ENCODE results near the gene BCAT1. TPM values are rescaled to one million over a fixed set of nuclear protein-coding genes. Genes with fewer than 3 reads are reported as not detected.

BCAT1 gene
- total RNA-seq, 1 donor from 2014 or later, result 14.6 TPM

DNA sequence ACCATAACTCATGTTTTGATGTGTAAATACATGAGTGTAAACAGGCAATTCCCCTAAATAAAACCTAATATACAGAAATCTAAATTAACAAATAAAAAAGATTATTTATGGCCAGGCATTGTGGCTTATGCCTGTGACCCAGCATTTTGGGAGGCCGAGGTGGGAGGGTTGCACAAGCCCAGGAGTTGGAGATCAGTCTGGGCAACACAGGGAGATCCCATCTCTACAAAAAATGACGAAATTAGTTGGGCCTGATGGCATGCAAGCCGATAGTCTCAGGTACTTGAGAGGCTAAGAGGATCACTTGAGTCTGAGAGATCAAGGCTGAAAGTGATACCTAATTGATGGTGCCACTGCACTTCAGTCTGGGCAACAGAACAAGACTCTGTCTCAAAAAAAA is 48.7 kb downstream of the BCAT1 start:
- no peak overlapping the region for H3K4me3 ChIP-seq (ENCODE audit: low read depth, low read length)
- TF ChIP-seq, protein P1, sequence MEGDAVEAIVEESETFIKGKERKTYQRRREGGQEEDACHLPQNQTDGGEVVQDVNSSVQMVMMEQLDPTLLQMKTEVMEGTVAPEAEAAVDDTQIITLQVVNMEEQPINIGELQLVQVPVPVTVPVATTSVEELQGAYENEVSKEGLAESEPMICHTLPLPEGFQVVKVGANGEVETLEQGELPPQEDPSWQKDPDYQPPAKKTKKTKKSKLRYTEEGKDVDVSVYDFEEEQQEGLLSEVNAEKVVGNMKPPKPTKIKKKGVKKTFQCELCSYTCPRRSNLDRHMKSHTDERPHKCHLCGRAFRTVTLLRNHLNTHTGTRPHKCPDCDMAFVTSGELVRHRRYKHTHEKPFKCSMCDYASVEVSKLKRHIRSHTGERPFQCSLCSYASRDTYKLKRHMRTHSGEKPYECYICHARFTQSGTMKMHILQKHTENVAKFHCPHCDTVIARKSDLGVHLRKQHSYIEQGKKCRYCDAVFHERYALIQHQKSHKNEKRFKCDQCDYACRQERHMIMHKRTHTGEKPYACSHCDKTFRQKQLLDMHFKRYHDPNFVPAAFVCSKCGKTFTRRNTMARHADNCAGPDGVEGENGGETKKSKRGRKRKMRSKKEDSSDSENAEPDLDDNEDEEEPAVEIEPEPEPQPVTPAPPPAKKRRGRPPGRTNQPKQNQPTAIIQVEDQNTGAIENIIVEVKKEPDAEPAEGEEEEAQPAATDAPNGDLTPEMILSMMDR (conservative IDR thresholded peaks at IDR 0.05; ENCODE audit: low read depth, low read length), result no peak
- no peak for DNase-seq (ENCODE audit: low read depth)

DNA sequence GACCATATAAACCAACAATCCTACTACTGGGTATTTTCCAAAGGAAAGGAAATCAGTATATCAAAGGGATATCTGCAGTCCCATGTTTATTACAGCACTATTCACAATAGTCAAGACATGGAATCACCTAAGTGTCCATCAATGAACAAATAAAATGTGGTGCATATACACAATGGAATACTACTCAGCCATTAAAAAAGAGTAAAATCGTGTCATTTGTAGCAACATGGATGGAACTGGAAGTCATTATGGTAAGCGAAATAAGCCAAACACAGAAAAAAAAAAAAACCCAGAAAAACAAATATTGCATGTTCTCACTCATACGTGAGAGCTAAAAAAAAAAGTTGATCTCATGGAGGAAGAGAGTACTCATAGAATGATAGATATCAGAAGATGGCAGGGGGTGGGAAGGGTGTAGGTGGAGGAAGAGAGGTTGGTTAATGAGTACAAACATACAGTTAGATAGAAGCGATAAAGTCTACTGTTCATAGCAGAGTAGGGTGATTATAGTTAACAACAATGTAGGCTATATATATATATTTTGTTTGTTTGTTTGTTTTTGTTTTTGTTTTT is 49.3 kb downstream of the BCAT1 start:
- H3K4me3 ChIP-seq (ENCODE audit: low read depth, low read length), result no peak overlapping the region
- no peak for DNase-seq (ENCODE audit: low read depth)
- TF ChIP-seq, protein P1 (conservative IDR thresholded peaks at IDR 0.05; ENCODE audit: low read depth, low read length), result no peak

DNA sequence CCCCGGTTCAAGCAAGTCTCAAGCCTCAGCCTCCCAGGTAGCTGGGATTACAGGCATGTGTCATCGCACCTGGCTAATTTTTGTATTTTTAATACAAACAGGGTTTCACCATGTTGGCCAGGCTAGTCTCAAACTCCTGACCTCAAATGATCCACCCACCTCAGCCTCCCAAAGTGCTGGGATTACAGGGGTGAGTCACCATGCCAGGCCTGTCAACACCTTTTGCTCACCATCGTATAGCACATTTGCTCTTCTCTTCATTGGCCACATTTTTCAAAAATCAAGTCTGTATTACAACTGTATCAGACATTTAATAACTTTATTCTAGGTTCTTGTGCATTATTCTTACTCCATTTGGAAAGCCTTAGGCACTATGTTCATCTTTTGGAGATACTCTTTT is 50.3 kb downstream of the BCAT1 start:
- no peak for DNase-seq (ENCODE audit: low read depth)
- TF ChIP-seq, protein P1 (conservative IDR thresholded peaks at IDR 0.05; ENCODE audit: low read depth, low read length), result no peak
- no peak overlapping the region for H3K4me3 ChIP-seq (ENCODE audit: low read depth, low read length)

DNA sequence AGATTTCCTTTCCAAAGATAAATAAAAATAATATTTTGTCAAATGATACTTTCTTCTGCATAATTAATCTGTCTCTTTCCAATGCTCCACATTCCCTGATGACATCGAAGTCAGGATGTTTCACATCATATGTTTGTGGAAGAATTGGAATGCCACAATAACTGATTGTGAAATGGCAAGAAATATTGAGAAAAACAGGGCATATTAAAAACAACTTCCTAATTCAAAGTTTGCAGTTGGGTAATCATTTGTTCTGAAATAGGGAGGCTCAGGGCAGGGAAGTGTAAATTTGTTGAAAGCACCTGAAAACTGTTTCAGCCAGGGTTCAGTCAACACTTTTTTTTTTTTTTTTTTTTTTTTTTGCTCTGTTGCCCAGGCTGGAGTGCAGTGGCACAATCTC is 50.7 kb downstream of the BCAT1 start:
- TF ChIP-seq, protein P1 (conservative IDR thresholded peaks at IDR 0.05; ENCODE audit: low read depth, low read length), result no peak
- DNase-seq (ENCODE audit: low read depth), result no peak
- no peak overlapping the region for H3K4me3 ChIP-seq (ENCODE audit: low read depth, low read length)

DNA sequence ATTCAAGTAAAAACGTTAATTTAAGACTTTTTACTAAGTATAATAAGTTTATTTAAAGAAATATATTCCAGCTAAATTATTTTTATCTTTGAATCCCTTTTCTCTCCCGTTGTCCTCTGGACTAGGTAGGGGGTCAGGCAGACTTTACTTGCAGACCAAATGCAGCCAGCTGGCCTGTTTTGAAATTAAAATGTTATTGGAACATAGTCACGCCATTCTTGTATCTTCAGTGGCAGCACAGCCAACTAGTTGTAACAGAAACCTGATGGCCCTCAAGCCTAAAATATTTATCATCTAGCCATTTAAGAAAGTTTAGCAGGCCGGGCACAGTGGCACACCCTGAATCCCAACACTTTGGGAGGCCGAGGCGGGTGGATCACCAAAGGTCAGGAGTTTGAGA is 52.7 kb downstream of the BCAT1 start:
- TF ChIP-seq, protein P1 (conservative IDR thresholded peaks at IDR 0.05; ENCODE audit: low read depth, low read length), result no peak
- H3K4me3 ChIP-seq (ENCODE audit: low read depth, low read length), result no peak overlapping the region
- no peak for DNase-seq (ENCODE audit: low read depth)

DNA sequence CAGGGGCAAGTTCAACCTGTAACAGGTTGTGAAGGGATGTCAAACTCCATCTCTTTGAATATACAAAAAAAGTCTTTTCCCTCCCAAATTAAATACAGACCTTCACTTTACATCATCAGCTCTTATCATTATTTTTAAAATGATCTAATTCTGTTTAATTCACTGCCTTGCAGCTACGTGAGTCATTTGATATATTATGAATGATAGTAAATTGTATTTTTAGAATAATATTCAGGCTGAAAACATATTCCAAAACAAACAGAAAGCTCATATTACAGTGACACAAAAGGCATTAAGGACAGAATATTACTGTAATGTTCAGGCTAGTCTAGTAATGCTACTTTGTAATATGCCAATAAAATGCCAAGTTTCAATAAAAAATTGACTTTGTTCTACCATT is 53.3 kb downstream of the BCAT1 start:
- no peak for DNase-seq (ENCODE audit: low read depth)
- no peak overlapping the region for H3K4me3 ChIP-seq (ENCODE audit: low read depth, low read length)
- TF ChIP-seq, protein P1 (conservative IDR thresholded peaks at IDR 0.05; ENCODE audit: low read depth, low read length), result no peak

DNA sequence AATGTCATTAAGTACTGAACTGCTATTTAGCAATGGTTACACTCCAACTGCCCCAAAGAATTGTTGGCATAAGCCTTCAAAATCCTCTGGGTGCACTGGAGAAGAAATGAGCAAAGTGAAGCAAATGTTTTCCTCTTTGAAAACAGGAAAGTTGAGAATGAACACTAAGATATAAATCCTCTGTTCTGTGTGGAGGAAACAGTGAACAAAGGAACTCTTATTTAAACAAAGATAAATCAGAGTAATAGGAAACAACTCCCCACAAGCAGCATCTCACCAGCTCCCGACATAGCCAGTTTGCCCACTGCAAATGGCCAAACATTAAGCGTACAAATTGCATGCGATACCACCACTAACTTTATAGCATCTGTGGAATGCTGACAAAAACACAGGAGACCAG is 54.0 kb downstream of the BCAT1 start:
- no peak overlapping the region for H3K4me3 ChIP-seq (ENCODE audit: low read depth, low read length)
- TF ChIP-seq, protein P1 (conservative IDR thresholded peaks at IDR 0.05; ENCODE audit: low read depth, low read length), result no peak
- DNase-seq (ENCODE audit: low read depth), result no peak
